ENCODE results near the gene ID1. TPM values are rescaled to one million over a fixed set of nuclear protein-coding genes. Genes with fewer than 3 reads are reported as not detected.

Gene ID1
- total and polyA plus RNA-seq, 10 of the 15 experiments (the other 5 are each of a cell fraction or from before 2014, with no cell fraction given) = 0.09 to 1.3 (median 0.47) TPM; not detected in 2

DNA sequence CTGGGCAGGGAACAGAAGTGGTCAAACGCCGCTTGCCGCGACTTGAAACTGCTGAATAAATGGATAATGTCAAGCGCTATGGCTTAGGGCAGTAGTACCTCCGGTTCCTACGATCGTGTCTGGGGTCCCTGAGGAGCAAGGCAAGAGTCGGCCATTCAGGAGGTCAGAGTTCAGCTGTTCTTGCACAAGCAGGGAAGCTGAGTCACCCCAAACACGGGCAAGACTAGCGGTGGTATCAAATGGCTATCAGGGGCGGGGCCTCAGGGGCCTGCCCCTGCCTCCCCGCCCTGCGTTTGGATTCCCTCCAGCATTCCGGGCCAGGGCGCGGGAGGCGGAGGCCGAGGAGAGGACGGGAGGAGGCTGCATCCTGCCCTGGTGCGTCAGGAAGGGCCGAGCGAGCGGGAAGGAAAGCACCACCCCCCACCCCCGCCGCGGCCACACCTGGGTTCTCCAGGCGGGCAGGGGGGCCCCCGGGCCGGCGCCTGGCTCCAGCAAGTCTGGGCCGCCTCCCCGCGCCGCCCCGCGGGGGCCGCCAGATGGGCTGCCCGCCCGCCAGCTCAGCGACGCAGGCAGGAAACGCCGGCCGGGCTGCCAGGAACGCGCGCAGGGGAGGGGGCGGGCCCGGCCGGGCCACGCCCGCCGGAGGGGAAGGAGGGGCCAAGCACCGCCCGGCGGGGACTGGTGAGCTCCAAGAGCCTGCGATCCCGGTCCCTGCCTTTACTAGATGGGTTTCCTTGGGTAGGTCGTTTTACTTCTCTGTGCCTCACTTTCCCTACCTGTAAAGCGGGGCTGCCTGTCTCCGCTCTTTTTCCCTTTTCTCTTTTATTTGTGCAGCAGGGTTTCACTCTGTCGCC lies 32.2 kb upstream of the ID1 start:
- CTCF ChIA-PET = interaction anchor here (0.6 to 29.1 kb wide), 9 partner anchors 11 to 296 kb away, joined by 3 to 958 read pairs (median 4); partner anchors contain the start of gene ID1
- Histone ChIP-seq H3K36me3 (ENCODE audit: control insufficient read depth in 2 of 2, insufficient read depth in 2 of 2, low read length in 1 of 2) (peaks cover 2 to 7% of the 10 kb centered on the region in 2 experiments; a peak in 2 of 4 replicates), H3K9ac (ENCODE audit: control insufficient read depth, insufficient read depth, low read length) (peak overlapping the region; percentile 78), H3K79me2 (ENCODE audit: control insufficient read depth, insufficient read depth, low read length) (no peaks in the 10 kb centered on the region), H3K27ac (ENCODE audit: control insufficient read depth, insufficient read depth) (peak overlapping the region; percentile 88), H2AFZ (ENCODE audit: control insufficient read depth, low read depth, low read length) (peak overlapping the region; percentile 78), H3K27me3 (replicated peaks in 1 of 2; ENCODE audit: control insufficient read depth in 2 of 2, insufficient read depth in 2 of 2, low read length in 1 of 2) (no peaks in the 10 kb centered on the region; a peak in 1 of 4 replicates), H3K4me3 (peak overlapping the region; percentile 81), H3K4me2 (ENCODE audit: control insufficient read depth, insufficient read depth) (peak overlapping the region; percentile 99), H3K4me1 (ENCODE audit: control insufficient read depth, insufficient read depth, low read length) (peaks cover 12% of the 10 kb centered on the region), H4K20me1 (ENCODE audit: control insufficient read depth, insufficient read depth) (no peaks in the 10 kb centered on the region), H3K9me3 (replicated peaks; ENCODE audit: control insufficient read depth, insufficient read depth, low read length) (no peaks in the 10 kb centered on the region)
- RAD21 ChIA-PET (ENCODE audit: unreplicated experiment) = interaction anchor here (0.6 to 2.7 kb wide), 10 partner anchors 10 to 172 kb away, joined by 3 to 48 read pairs (median 6); partner anchors contain the start of gene ID1
- in situ Hi-C loops (cut with MboI) = loop anchor here (5.0 kb wide), 1 partner anchor 34 kb away; the partner anchor contains the start of gene ID1
- ATAC-seq (peak; percentile 94), DNase-seq (ENCODE audit: low read depth, low spot score) (peak; percentile 41), FAIRE-seq (peak; percentile 78)
- SMC1A ChIA-PET (ENCODE audit: uncharacterized antibody, unreplicated experiment) = interaction anchor here (0.6 to 10.3 kb wide), 6 partner anchors 10 to 40 kb away, joined by 3 to 108 read pairs (median 4); partner anchors contain the start of gene ID1
- WGBS (ENCODE audit: insufficient coverage, insufficient replicate concordance, low lambda C conversion rate, missing lambda C conversion rate) = 4% methylated on average over 37 of the region's 63 CpGs
- BruUV-seq (replicated peaks) = no TSS peak
- POLR2A ChIA-PET = interaction anchor here (0.6 to 1.7 kb wide), 8 partner anchors 10 to 1016 kb away, joined by 4 to 16 read pairs (median 5); a partner anchor contains a TSS
- intact Hi-C loops (cut with micrococcal nuclease; ENCODE audit: unreplicated experiment) = no loop called here
- peak; percentile 71 for TF ChIP-seq NR2C1 (IDR thresholded peaks at IDR 0.05)
- TF ChIP-seq SIN3A (IDR thresholded peaks at IDR 0.05; ENCODE audit: low read depth, low read length) = peak; percentile 46
- TF ChIP-seq MTA3 (IDR thresholded peaks at IDR 0.05; ENCODE audit: borderline replicate concordance, low read length) = 0 out of 2 replicates have a peak, but pooled peaks have one; percentile 64
- TF ChIP-seq TCF3 (IDR thresholded peaks at IDR 0.05; ENCODE audit: borderline replicate concordance, insufficient read depth, low read depth, low read length) = peak; percentile 50; the same call in 1 of the 2 replicates
- TF ChIP-seq, protein P1, sequence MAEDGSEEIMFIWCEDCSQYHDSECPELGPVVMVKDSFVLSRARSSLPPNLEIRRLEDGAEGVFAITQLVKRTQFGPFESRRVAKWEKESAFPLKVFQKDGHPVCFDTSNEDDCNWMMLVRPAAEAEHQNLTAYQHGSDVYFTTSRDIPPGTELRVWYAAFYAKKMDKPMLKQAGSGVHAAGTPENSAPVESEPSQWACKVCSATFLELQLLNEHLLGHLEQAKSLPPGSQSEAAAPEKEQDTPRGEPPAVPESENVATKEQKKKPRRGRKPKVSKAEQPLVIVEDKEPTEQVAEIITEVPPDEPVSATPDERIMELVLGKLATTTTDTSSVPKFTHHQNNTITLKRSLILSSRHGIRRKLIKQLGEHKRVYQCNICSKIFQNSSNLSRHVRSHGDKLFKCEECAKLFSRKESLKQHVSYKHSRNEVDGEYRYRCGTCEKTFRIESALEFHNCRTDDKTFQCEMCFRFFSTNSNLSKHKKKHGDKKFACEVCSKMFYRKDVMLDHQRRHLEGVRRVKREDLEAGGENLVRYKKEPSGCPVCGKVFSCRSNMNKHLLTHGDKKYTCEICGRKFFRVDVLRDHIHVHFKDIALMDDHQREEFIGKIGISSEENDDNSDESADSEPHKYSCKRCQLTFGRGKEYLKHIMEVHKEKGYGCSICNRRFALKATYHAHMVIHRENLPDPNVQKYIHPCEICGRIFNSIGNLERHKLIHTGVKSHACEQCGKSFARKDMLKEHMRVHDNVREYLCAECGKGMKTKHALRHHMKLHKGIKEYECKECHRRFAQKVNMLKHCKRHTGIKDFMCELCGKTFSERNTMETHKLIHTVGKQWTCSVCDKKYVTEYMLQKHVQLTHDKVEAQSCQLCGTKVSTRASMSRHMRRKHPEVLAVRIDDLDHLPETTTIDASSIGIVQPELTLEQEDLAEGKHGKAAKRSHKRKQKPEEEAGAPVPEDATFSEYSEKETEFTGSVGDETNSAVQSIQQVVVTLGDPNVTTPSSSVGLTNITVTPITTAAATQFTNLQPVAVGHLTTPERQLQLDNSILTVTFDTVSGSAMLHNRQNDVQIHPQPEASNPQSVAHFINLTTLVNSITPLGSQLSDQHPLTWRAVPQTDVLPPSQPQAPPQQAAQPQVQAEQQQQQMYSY (CRISPR knock-in tag; IDR thresholded peaks at IDR 0.05) = no peak
- peak; percentile 39; the same call in 1 of the 2 replicates for TF ChIP-seq EED (IDR thresholded peaks at IDR 0.05; ENCODE audit: low read depth)
- 0 out of 2 replicates have a peak, but pooled peaks have one; percentile 19 for TF ChIP-seq NRF1 (conservative IDR thresholded peaks at IDR 0.05; ENCODE audit: low read depth, low read length)
- TF ChIP-seq GABPA (IDR thresholded peaks at IDR 0.05; ENCODE audit: low read depth) = no peak
- no peak for TF ChIP-seq CHD2 (IDR thresholded peaks at IDR 0.05; ENCODE audit: borderline replicate concordance, low read depth, low read length)
- peak; percentile 91 for TF ChIP-seq KLF5 (IDR thresholded peaks at IDR 0.05; ENCODE audit: partially characterized antibody)
- TF ChIP-seq BACH1 (IDR thresholded peaks at IDR 0.05; ENCODE audit: borderline replicate concordance) = peak; percentile 83
- no peak for TF ChIP-seq ASH2L (IDR thresholded peaks at IDR 0.05; ENCODE audit: borderline replicate concordance, low read depth)
- peak in 1 of 2 experiments; percentile 47; a peak in 1 of 4 replicates for TF ChIP-seq IKZF2 (IDR thresholded peaks at IDR 0.05)
- TF ChIP-seq IKZF1 (conservative IDR thresholded peaks at IDR 0.05) = peak; percentile 92
- TF ChIP-seq TCF7 (IDR thresholded peaks at IDR 0.05; ENCODE audit: borderline replicate concordance) = 0 out of 2 replicates have a peak, but pooled peaks have one; percentile 34
- 0 out of 2 replicates have a peak, but pooled peaks have one; percentile 20 for TF ChIP-seq CREB1 (IDR thresholded peaks at IDR 0.05; ENCODE audit: low read depth)
- peak; percentile 90; the same call in 1 of the 2 replicates for TF ChIP-seq DPF2 (IDR thresholded peaks at IDR 0.05)
- TF ChIP-seq, protein P2, sequence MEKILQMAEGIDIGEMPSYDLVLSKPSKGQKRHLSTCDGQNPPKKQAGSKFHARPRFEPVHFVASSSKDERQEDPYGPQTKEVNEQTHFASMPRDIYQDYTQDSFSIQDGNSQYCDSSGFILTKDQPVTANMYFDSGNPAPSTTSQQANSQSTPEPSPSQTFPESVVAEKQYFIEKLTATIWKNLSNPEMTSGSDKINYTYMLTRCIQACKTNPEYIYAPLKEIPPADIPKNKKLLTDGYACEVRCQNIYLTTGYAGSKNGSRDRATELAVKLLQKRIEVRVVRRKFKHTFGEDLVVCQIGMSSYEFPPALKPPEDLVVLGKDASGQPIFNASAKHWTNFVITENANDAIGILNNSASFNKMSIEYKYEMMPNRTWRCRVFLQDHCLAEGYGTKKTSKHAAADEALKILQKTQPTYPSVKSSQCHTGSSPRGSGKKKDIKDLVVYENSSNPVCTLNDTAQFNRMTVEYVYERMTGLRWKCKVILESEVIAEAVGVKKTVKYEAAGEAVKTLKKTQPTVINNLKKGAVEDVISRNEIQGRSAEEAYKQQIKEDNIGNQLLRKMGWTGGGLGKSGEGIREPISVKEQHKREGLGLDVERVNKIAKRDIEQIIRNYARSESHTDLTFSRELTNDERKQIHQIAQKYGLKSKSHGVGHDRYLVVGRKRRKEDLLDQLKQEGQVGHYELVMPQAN (conservative IDR thresholded peaks at IDR 0.05) = peak; percentile 74; the same call in 1 of the 2 replicates
